Neural progenitor cell (in vitro differentiated cells): ENCODE data around the gene NCBP3.

ENCODE experiments used
- CTCF ChIP-seq: fragments of 200-600 bp; sonication (generic); IDR thresholded peaks from 2 replicates; pipeline ENCODE4 v1.5.1; 2017; ENCODE audit warnings: antibody characterized with exemption, mild to moderate bottlenecking
- EZH2phosphoT487 ChIP-seq: fragments of 200-600 bp; sonication (generic); IDR thresholded peaks from 2 replicates; pipeline ENCODE4 v1.6.1; 2017; ENCODE audit warnings: antibody characterized with exemption

GRCh38 chr17:3892095-3892998, 46.3 kb upstream of the NCBP3 start:
- TF ChIP-seq CTCF: peak; percentile 34
- no peak for TF ChIP-seq EZH2phosphoT487
